Mammary epithelial cell (primary cell): ENCODE results near the gene ETNK2.

Source experiments
- EZH2 ChIP-seq: IDR thresholded peaks from 2 replicates; pipeline ENCODE4 v1.6.1; 2012; ENCODE audit warnings: low read length, inconsistent platforms, borderline replicate concordance
- TF ChIP-seq, protein P1 (sequence below), 2 donors: IDR thresholded peaks in 1 of 2; conservative IDR thresholded peaks in 1 of 2; 2 replicates each; pipeline ENCODE4 v1.5.1; 2011 to 2012; ENCODE audit warnings: inconsistent platforms in 2 of 2, low read length in 2 of 2, mild to moderate bottlenecking in 2 of 2, control low read depth in 1 of 2, low read depth in 1 of 2; ENCODE audit not compliant: insufficient read depth in 1 of 2; ENCODE audit errors: extremely low read depth in 1 of 2

DNA sequence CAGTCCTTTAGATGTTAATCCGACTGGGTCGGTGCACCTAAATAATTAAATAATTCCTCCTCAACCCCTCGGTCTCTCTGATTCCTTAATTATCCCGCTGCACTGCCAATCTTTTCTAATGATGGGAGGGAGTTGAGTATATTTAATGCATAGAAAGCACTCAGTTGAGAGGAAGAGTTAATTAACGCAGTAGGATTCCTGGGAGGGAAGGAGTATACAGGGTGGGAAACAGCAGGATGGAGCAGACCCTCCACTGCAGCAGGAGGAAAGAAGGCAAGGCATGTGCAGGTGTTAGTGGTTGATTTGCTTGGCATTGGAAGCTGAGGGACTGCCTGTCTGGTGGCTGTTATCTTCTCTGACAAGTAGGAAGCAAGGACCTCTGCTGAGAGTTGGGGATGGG, 24.2 kb upstream of the ETNK2 start:
- TF ChIP-seq, protein P1, sequence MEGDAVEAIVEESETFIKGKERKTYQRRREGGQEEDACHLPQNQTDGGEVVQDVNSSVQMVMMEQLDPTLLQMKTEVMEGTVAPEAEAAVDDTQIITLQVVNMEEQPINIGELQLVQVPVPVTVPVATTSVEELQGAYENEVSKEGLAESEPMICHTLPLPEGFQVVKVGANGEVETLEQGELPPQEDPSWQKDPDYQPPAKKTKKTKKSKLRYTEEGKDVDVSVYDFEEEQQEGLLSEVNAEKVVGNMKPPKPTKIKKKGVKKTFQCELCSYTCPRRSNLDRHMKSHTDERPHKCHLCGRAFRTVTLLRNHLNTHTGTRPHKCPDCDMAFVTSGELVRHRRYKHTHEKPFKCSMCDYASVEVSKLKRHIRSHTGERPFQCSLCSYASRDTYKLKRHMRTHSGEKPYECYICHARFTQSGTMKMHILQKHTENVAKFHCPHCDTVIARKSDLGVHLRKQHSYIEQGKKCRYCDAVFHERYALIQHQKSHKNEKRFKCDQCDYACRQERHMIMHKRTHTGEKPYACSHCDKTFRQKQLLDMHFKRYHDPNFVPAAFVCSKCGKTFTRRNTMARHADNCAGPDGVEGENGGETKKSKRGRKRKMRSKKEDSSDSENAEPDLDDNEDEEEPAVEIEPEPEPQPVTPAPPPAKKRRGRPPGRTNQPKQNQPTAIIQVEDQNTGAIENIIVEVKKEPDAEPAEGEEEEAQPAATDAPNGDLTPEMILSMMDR (conservative IDR thresholded peaks at IDR 0.05 in 1 of 2, IDR thresholded peaks at IDR 0.05 in 1 of 2; ENCODE audit: extremely low read depth in 1 of 2, insufficient read depth in 1 of 2, low read depth in 1 of 2, low read length in 2 of 2): no peak
- TF ChIP-seq EZH2: no peak
